Trophoblast cell (in vitro differentiated cells and primary cell): ENCODE data around the gene ASIC4.
A peak's percentile ranks its signal among the peaks of the same experiment; 100 is the strongest.

ENCODE experiments used
- DNase-seq, 2 donors: peaks; one replicate each; pipeline ENCODE4 v3.0.0-alpha.2; 2016
- H2AFZ ChIP-seq: 2 replicates; pipeline ENCODE4 v1.6.1; 2013; ENCODE audit warnings: low read length, moderate library complexity, mild to moderate bottlenecking; ENCODE audit not compliant: insufficient read depth, poor library complexity
- H2AK5ac ChIP-seq: 2 replicates; pipeline ENCODE4 v1.6.1; 2013; ENCODE audit warnings: mild to moderate bottlenecking, low read length
- H2BK120ac ChIP-seq: 2 replicates; pipeline ENCODE4 v1.6.1; 2013; ENCODE audit warnings: low read length, mild to moderate bottlenecking, moderate library complexity; ENCODE audit not compliant: insufficient read depth, poor library complexity
- H2BK12ac ChIP-seq: 2 replicates; pipeline ENCODE4 v1.6.1; 2013; ENCODE audit warnings: mild to moderate bottlenecking, low read length, moderate library complexity
- H2BK5ac ChIP-seq: 2 replicates; pipeline ENCODE4 v1.6.1; 2013; ENCODE audit warnings: low read length, low read depth, moderate library complexity, mild to moderate bottlenecking; ENCODE audit not compliant: poor library complexity
- H3K14ac ChIP-seq: 2 replicates; pipeline ENCODE4 v1.6.1; 2013; ENCODE audit warnings: mild to moderate bottlenecking, low read length
- H3K18ac ChIP-seq: 2 replicates; pipeline ENCODE4 v1.6.1; 2013; ENCODE audit warnings: mild to moderate bottlenecking, low read length
- H3K23ac ChIP-seq: 2 replicates; pipeline ENCODE4 v1.6.1; 2013; ENCODE audit warnings: low read length
- H3K27ac ChIP-seq: 2 replicates; pipeline ENCODE4 v1.5.1; 2013; ENCODE audit warnings: low read depth, mild to moderate bottlenecking, inconsistent platforms, low read length, moderate library complexity
- H3K27me3 ChIP-seq: 2 replicates; pipeline ENCODE4 v1.6.1; 2013; ENCODE audit warnings: inconsistent platforms, mild to moderate bottlenecking, low read length, moderate library complexity; ENCODE audit not compliant: insufficient read depth
- H3K36me3 ChIP-seq, 2 experiments: 1 replicate in 1 of 2; 2 replicates in 1 of 2; pipeline ENCODE4 v1.6.1; 2013; ENCODE audit warnings: low read length in 2 of 2, mild to moderate bottlenecking in 2 of 2, moderate library complexity in 1 of 2; ENCODE audit not compliant: insufficient read depth in 2 of 2, control insufficient read depth in 1 of 2
- H3K4ac ChIP-seq: 2 replicates; pipeline ENCODE4 v1.6.1; 2013; ENCODE audit warnings: low read depth, mild to moderate bottlenecking, low read length, moderate library complexity
- H3K4me1 ChIP-seq, 2 experiments: 1 replicate in 1 of 2; 2 replicates in 1 of 2; pipeline ENCODE4 v1.6.1; 2013; ENCODE audit warnings: low read length in 2 of 2, mild to moderate bottlenecking in 2 of 2, moderate library complexity in 1 of 2; ENCODE audit not compliant: insufficient read depth in 2 of 2, control insufficient read depth in 1 of 2
- H3K4me2 ChIP-seq: 2 replicates; pipeline ENCODE4 v1.6.1; 2013; ENCODE audit warnings: inconsistent platforms, mild to moderate bottlenecking, low read length, moderate library complexity
- H3K4me3 ChIP-seq: 2 replicates; pipeline ENCODE4 v1.5.1; 2013; ENCODE audit warnings: mild to moderate bottlenecking, low read depth, low read length, inconsistent platforms
- H3K79me1 ChIP-seq: one replicate; pipeline ENCODE4 v1.6.1; 2013; ENCODE audit warnings: low read length
- H3K79me2 ChIP-seq: 2 replicates; pipeline ENCODE4 v1.6.1; 2013; ENCODE audit warnings: low read length, mild to moderate bottlenecking; ENCODE audit not compliant: control insufficient read depth, insufficient read depth, poor library complexity
- H3K9ac ChIP-seq: 2 replicates; pipeline ENCODE4 v1.6.1; 2013; ENCODE audit warnings: mild to moderate bottlenecking, low read length
- H3K9me3 ChIP-seq: 2 replicates; pipeline ENCODE4 v1.6.1; 2013; ENCODE audit warnings: low read depth, mild to moderate bottlenecking, control low read depth, inconsistent platforms, low read length; ENCODE audit not compliant: insufficient read depth
- H4K12ac ChIP-seq: 2 replicates; pipeline ENCODE4 v1.6.1; 2013; ENCODE audit warnings: low read depth, mild to moderate bottlenecking, low read length, moderate library complexity
- H4K8ac ChIP-seq: 2 replicates; pipeline ENCODE4 v1.6.1; 2013; ENCODE audit warnings: low read depth, mild to moderate bottlenecking, low read length, moderate library complexity
- H4K91ac ChIP-seq: one replicate; pipeline ENCODE4 v1.6.1; 2013; ENCODE audit warnings: low read depth, mild to moderate bottlenecking, low read length, moderate library complexity
- WGBS: extraction: QIAGEN DNeasy Blood & Tissue Kit; methylation state at CpG from one replicate; pipeline ENCODE4 v1.1.7; 2013; ENCODE audit warnings: missing lambda C conversion rate; ENCODE audit not compliant: insufficient read length, insufficient coverage; ENCODE audit errors: extremely low coverage; 5-methylcytosine and 5-hydroxymethylcytosine counted together

The ASIC4 gene

DNA sequence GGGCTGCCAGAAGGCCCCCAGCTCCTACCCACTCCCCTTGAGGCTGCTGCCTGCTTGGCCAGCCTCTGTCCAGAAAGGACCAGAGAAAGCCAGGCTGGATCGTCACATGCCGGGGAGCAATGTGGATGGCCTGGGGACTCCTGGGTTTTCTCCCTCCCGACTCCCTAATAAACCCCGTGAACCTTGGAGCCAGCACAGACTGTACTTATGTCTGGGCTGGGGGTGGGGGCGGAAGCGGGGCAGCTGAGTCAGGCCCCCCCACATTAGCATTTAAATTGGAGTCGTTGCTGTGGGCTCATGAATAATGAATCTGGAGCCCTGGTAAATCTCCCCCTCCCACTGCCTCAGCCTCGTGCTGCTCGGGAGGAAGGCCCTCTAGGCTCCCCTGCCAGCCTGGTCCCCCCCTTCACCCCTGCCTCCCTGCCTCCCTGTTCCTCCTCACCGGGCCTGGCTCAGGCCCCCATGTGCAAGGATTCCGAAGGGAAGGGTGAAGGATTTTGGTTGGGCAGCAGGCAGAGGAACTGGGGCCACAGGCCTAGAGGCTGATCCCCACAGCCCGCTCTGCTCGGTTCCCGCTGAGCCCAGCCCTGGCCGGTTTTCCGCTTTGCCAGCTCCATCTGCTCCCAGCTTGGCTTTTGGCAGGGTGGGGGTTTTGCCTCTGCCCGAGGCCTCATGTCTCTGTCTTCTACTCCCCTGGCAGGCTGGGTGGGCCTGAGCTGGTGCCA, 7.3 kb upstream of the ASIC4 start:
- Histone ChIP-seq H3K27ac (no peak overlapping the region), H4K12ac (no peak overlapping the region), H3K79me2 (no peaks in the 10 kb centered on the region), H3K23ac (no peak overlapping the region), H3K4me2 (no peak overlapping the region), H2AFZ (no peak overlapping the region), H2BK12ac (no peak overlapping the region), H3K4me3 (no peak overlapping the region), H3K79me1 (peaks cover 3% of the 10 kb centered on the region), H3K14ac (no peak overlapping the region), H4K8ac (no peak overlapping the region), H3K4ac (no peak overlapping the region), H3K18ac (no peak overlapping the region), H3K9me3 (peaks cover 4% of the 10 kb centered on the region), H2BK120ac (no peak overlapping the region), H2BK5ac (no peak overlapping the region), H3K27me3 (peaks cover 2% of the 10 kb centered on the region), H3K36me3 (peaks cover 38% of the 10 kb centered on the region in 2 experiments), H3K9ac (no peak overlapping the region), H4K91ac (no peak overlapping the region), H2AK5ac (no peak overlapping the region), H3K4me1 (peaks cover 6 to 12% of the 10 kb centered on the region in 2 experiments)
- DNase-seq = no peak
- WGBS = no CpG with 5 or more reads among the region's 17 CpGs

DNA sequence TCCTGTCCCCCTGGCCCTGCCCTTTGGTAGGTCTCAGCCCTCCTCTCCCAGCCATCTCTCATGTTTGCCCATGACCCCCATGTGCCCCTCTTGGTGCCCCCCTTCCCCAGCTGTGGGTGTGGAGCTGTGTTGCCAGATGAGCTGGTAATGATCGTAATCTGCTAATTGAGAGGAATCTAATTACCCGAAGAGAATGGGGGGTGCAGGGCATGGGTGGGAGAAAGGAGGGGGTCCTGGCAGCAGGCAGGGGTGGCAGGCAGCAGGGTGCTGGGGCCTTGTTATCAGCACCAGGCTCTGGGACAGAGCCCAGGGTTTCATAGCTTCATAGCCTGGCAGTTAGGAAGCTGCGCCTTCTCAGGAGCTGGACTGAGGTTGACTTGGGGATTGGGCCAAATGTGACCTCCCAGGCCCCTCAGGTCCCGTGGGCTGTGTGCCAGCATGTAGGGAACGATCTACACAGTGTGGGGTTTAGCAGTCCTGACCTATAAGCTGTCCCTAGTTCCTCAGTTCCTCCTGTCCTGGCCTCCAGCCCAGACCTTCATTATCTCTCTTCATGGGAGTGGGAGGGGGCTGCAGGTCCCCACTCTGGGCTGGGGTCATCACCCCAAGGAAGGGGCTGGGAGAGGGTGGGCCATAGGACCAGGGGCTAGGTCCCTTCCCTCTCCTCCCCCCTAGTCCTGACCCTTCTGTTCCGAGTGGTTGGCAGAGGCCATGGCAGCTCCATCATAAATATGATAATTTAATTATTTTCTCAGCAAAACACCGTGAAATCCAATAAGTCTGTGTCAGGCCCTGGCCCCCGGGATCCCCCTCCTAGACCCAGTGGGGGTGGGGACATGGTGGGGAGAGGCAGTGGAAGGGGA, 6.5 kb upstream of the ASIC4 start:
- Histone ChIP-seq H3K23ac (no peak overlapping the region), H3K9me3 (peaks cover 5% of the 10 kb centered on the region), H2AFZ (no peak overlapping the region), H3K4me1 (peaks cover 0 to 6% of the 10 kb centered on the region in 2 experiments), H4K8ac (no peak overlapping the region), H2AK5ac (no peak overlapping the region), H3K79me2 (no peaks in the 10 kb centered on the region), H3K14ac (no peak overlapping the region), H3K79me1 (no peaks in the 10 kb centered on the region), H2BK120ac (no peak overlapping the region), H3K4me2 (no peak overlapping the region), H2BK12ac (no peak overlapping the region), H4K91ac (no peak overlapping the region), H3K27ac (no peak overlapping the region), H3K27me3 (peaks cover 5% of the 10 kb centered on the region), H2BK5ac (no peak overlapping the region), H3K36me3 (peaks cover 38% of the 10 kb centered on the region in 2 experiments), H4K12ac (no peak overlapping the region), H3K9ac (no peak overlapping the region), H3K18ac (no peak overlapping the region), H3K4me3 (no peak overlapping the region), H3K4ac (no peak overlapping the region)
- no peak for DNase-seq
- no CpG with 5 or more reads among the region's 8 CpGs for WGBS

DNA sequence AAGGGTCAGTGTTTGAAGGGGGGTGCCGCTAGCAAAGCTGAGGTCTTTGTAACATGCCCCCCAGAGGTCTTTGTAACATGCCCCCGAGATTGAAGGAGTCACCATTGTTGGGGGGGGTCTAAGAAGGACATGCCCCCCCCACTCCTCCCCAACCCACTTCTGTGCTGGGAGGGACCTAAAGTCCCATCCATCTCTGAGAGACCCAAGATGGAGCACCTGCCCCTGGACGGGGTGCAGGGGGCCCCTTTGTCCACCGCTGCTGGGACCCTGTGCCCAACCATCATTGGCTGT, 5.9 kb upstream of the ASIC4 start:
- no peak overlapping the region for H4K8ac ChIP-seq
- H3K4me1 ChIP-seq = peaks cover 0 to 6% of the 10 kb centered on the region in 2 experiments
- no peak overlapping the region for H4K12ac ChIP-seq
- no peak overlapping the region for H2AFZ ChIP-seq
- H3K4me2 ChIP-seq = no peak overlapping the region
- peaks cover 38% of the 10 kb centered on the region in 2 experiments for H3K36me3 ChIP-seq
- no peak overlapping the region for H3K23ac ChIP-seq
- DNase-seq = no peak
- H2AK5ac ChIP-seq = no peak overlapping the region
- no peak overlapping the region for H2BK12ac ChIP-seq
- no peak overlapping the region for H2BK120ac ChIP-seq
- no peak overlapping the region for H3K9ac ChIP-seq
- H3K79me2 ChIP-seq = no peaks in the 10 kb centered on the region
- no peak overlapping the region for H4K91ac ChIP-seq
- H3K14ac ChIP-seq = no peak overlapping the region
- peaks cover 5% of the 10 kb centered on the region for H3K9me3 ChIP-seq
- WGBS = no CpG with 5 or more reads among the region's 4 CpGs
- peaks cover 7% of the 10 kb centered on the region for H3K27me3 ChIP-seq
- no peak overlapping the region for H3K4me3 ChIP-seq
- H3K18ac ChIP-seq = no peak overlapping the region
- no peak overlapping the region for H2BK5ac ChIP-seq
- H3K4ac ChIP-seq = no peak overlapping the region
- H3K27ac ChIP-seq = no peak overlapping the region
- no peaks in the 10 kb centered on the region for H3K79me1 ChIP-seq

DNA sequence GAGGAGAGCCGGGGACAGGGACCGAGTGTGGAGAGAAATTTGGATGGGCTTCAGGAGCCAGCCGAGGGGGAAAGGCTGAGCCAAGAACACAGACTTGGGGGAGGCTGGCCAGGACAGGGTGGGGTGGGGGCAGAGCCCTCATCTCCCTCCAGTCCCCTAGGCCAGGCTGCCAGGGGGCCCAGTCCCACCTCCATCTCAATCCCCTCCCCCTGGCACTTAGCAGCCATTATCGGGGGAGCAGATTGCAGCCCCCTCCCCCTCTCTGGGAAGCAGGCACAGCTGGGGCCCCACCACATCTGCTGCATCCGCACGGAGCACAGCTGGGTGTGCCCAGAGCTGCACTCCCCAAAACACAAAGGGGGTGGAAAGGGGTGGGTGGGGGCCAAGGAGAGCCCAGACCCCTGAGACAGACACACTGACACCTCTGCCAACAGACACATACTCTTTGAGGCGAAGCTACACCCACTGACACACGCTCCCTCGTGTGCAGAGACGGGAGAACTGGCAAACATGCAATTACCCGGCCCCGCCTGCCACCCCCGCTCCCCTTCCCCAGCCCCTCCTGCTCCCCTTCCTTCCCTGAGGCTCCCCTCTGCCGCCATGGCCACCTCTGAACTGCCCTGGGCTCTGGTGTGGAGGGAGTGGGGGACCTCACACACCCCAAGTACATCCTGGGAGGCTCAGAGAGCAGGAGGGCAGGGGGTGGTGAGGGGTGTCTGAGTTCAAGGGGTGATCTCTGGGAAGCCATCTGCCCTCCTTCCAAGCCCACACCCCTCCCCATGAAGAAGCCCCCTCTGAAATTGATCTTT, 5.1 kb upstream of the ASIC4 start:
- no peak overlapping the region for H3K23ac ChIP-seq
- no peaks in the 10 kb centered on the region for H3K79me2 ChIP-seq
- peak overlapping the region; percentile 33 for H3K4me3 ChIP-seq
- no peak overlapping the region for H2BK5ac ChIP-seq
- H2BK12ac ChIP-seq = no peak overlapping the region
- no peak overlapping the region for H2BK120ac ChIP-seq
- peaks cover 0 to 6% of the 10 kb centered on the region in 2 experiments for H3K4me1 ChIP-seq
- H4K8ac ChIP-seq = no peak overlapping the region
- H4K91ac ChIP-seq = no peak overlapping the region
- H3K9me3 ChIP-seq = peaks cover 5% of the 10 kb centered on the region
- H3K9ac ChIP-seq = no peak overlapping the region
- peaks cover 14% of the 10 kb centered on the region for H3K27me3 ChIP-seq
- no peak for DNase-seq
- H3K18ac ChIP-seq = no peak overlapping the region
- H2AFZ ChIP-seq = no peak overlapping the region
- WGBS = no CpG with 5 or more reads among the region's 14 CpGs
- peak overlapping the region; percentile 68 for H3K4me2 ChIP-seq
- no peak overlapping the region for H3K4ac ChIP-seq
- H3K36me3 ChIP-seq = peaks cover 31 to 32% of the 10 kb centered on the region in 2 experiments
- no peaks in the 10 kb centered on the region for H3K79me1 ChIP-seq
- no peak overlapping the region for H3K14ac ChIP-seq
- H2AK5ac ChIP-seq = no peak overlapping the region
- no peak overlapping the region for H4K12ac ChIP-seq
- H3K27ac ChIP-seq = no peak overlapping the region
